PFSK-1 (cell line): Measurements from ENCODE around the gene IL6.

Source experiments
- FOXP2 ChIP-seq: optimal IDR thresholded peaks from 2 replicates; pipeline ENCODE3; 2011; ENCODE audit warnings: borderline replicate concordance, control low read depth, inconsistent platforms; ENCODE audit not compliant: insufficient read depth; ENCODE audit errors: extremely low read length, extremely low read depth
- POLR2AphosphoS5 ChIP-seq: IDR thresholded peaks from 2 replicates; pipeline ENCODE4 v1.6.1; 2012; ENCODE audit warnings: low read depth, mild to moderate bottlenecking, control low read depth, low read length, moderate library complexity
- REST ChIP-seq, 2 experiments: IDR thresholded peaks; 2 replicates each; pipeline versions ENCODE4 v1.6.1 to v1.8.0; 2011 to 2012; ENCODE audit warnings: low read depth in 2 of 2, low read length in 2 of 2, control low read depth in 1 of 2, inconsistent platforms in 1 of 2, mild to moderate bottlenecking in 1 of 2, moderate library complexity in 1 of 2; ENCODE audit not compliant: insufficient read depth in 1 of 2
- SIN3A ChIP-seq: IDR thresholded peaks from 2 replicates; pipeline ENCODE4 v1.6.1; 2012; ENCODE audit warnings: mild to moderate bottlenecking, low read length, moderate library complexity, borderline replicate concordance; ENCODE audit not compliant: insufficient read depth
- TAF1 ChIP-seq: IDR thresholded peaks from 2 replicates; pipeline ENCODE4 v1.6.1; 2012; ENCODE audit warnings: low read length, control low read depth, borderline replicate concordance; ENCODE audit not compliant: insufficient read depth

- no peak for TF ChIP-seq POLR2AphosphoS5
- TF ChIP-seq SIN3A = no peak
- no peak for TF ChIP-seq TAF1
- no peak for TF ChIP-seq REST (IDR thresholded peaks at IDR 0.05; ENCODE audit: insufficient read depth in 1 of 2, low read depth in 2 of 2, low read length in 2 of 2)
- no peak for TF ChIP-seq FOXP2
Measured at GRCh38 chr7:22732556-22733126, 5.6 kb downstream of the IL6 start.
